NCI-H1436 (cell line): ENCODE measurements around the gene EPS15.
"Not testable (repeated sequence)": the region's sequence is repeated elsewhere in the genome, so short reads cannot be mapped to it uniquely, and the experiment has no call there.

Experiments used
- DNase-seq: peaks from one replicate; lab custom pipeline; 2025; lab: John Stamatoyannopoulos, UW

EPS15 gene

DNA sequence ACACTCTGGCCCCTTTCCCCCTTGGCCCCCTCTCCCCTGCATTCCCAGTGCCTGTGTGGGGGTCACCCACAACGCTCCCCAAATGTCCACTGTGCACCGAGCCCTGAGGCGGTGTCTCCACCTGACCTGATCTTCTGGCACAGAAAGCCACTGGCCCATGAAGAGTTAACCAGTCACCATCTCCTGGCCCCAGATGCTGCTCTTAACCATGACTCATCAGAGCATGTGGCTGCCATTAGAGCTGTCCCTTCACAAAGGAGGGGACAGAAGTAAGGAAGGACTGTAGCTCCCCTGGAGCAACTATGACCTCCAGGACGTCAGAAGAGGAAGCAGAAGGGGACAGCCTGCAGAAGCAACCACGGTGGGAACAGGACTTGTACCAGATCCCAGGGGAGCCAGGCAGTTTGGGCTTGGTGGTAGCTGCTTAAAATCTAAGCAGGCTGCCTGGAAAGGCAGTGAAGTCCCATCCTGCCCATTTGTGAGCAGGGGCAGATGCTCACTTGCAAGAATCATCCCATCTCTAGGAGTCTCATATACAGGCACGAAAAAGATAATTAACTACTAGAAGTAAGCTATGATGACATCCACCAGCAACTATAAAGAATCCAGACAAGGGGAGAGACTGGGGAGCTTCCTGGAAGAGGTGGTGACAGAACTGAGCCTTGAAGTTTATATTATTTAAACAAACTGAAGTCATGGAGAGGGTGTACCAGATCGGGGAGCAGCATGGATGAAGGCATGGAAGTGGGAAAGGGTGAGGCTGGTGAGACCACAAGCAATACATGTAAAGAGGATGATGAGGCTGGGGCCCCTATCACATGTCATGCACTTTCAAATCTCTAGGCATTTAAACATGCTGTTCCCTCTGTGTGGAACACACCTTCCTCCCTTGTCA lies 187.6 kb downstream of the EPS15 start:
- DNase-seq: peak; percentile 19

DNA sequence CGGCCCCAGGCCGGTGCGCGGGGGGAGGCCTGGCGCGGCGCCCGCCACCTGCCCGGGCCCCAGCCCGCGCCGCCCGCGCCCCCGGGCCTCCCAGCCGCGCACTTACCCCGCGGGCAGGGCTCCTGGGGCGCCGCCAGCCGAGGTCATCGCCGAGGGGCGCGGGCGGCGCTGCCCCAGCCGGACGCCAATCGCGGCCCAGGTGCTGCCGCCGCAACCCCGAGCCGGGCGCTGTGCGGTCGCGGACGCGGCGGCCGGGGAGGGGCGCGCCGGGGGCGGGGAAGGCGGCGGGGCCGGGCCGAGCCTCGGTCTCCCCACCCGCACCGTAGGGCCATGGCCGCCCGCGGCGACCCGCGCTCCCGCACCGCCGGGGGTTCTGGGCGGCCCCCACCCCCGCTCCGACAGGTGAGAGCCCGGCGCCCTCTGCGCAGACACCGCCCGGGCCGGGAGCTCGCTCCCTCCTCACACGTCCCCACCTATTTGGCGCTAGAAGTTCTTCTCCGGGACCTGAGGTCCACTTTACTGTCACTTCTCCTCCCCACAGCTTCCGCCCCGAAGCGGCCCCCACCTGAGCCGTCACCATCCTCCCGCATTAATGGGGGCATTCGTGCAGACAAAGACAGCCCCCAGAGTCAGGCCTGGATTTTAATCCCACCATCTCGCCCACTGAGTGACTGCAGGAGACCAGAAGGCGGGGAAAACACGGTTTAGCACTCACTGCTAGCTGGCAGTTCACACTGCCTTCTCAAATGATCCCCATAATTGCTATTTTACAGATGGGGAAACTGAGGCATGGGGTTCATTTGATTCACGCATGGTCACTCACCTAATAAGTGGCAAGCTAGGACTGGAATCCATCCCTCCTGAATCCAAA lies 188.5 kb downstream of the EPS15 start, which contains the start of gene TTC39A:
TTC39A (minus strand) TSS at position 232 of the 871 bp plus-strand sequence; CDS start at position 147, 85 bp downstream.
- DNase-seq: no peak

DNA sequence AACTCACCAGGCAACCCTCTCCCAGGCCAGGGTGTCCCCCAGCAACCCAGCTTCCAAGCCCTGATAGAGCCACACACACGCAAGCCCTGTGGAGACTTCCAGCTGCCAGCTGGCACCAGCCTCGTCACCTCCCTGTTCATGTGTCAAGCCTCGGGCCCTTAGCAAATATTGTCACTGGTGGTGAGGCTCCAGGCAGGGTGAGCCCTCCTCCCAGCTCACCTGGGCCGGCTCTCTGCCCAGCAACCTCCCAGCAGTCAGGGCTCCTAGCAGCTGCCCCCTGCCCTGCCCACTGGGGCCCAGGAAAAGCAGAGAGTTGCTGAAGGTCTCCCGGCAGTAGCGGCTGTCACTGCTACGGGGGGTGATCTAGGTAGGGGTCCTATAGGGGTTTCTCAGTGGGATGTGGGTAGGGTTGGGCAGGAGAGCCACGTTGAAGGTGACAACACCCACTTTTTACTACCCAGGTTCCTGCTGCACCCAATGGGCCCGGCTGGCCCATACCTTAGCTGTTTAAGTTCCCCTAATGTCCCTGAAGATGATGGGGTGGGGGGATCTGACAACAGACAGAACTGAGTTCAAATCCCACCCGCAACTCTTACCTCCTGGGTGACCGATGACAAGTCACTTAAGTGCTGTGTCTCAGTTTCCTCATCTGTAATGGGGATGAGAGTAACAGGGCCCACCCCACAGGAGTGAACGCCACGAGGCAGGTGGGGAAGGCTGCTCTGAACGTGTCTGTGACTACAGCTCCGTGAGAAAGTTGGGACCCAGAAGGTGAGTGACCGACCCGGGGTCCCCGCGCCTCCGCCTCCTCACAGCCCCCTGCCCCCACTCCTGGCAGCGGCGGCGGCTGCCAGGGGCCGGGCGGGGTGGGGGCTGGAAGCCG lies 189.4 kb downstream of the EPS15 start:
- no peak for DNase-seq

DNA sequence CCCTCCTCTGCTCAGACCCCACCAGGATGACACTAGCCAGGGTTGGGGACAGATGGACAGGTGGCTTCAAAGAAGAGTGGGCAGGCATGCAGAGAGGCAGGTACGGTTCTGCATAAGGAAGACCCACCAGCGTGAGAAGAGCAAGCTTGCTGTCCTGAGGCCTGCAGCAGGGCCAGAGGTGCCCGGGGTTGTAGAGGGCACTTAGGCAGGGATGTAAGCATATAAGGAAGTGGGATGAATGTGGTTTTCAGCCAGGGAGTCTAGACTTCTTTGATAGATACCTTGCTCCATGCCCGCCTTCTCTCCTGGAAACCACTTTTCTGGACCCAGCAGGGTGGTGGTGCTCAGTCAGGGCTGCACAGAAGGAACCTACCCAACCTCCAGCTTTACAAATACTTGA lies 190.1 kb downstream of the EPS15 start:
- DNase-seq: no peak

DNA sequence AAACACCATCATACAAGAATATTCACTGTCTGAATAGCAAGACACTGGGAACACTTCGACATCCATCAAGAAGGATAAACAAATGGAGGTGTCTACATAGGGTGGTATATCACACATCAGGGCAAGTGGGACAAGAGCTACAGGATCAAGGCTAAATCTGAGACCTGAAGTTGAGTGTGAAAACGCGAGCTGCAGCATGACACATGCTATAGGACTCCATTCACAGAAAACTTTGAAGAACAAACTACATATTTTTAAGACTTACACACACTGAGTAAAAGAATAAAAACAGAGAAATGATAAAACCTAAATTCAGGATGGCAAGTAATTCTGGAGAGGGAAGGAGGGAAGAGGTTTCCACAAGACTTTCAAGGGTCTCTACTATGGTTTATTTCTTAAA lies 190.8 kb downstream of the EPS15 start:
- DNase-seq: no peak

DNA sequence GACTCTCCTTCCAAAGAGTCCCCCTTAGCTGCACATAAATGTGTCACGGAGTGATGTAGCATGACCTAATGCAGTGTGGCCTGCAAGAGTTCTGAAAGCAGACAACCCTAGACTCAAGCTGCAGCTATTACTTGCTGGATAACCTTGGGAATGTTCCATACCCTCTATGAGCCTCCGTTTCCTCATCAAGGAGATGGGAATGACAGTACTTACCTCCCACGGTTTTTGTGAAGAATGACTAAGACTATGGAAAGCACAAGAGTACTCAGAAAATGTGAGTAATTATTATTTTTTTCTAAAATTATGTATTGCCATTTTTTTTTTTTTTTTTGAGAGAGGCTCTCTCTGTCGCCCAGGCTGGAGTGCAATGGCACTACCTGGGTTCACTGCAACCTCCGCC lies 191.7 kb downstream of the EPS15 start:
- no peak for DNase-seq

DNA sequence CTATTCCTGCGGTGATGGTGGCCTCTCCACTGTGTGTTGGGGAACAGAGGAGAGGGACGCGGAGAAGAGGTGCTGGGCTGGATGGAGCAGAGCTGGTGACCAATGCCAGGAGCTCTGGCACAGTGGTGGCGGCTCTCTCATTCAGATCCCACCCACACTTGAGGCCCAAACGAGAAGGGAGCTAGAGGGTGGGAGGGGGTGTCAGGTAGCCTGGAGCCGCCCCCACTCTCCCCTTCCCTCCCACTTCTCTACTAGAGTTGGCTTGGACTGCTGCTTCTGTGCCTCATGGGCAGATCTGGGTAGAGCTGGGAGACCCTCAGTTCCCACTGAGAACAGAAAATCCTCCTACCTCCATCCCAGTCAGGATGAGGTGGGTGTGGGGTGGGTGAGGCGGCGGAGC lies 192.2 kb downstream of the EPS15 start:
- no peak for DNase-seq

DNA sequence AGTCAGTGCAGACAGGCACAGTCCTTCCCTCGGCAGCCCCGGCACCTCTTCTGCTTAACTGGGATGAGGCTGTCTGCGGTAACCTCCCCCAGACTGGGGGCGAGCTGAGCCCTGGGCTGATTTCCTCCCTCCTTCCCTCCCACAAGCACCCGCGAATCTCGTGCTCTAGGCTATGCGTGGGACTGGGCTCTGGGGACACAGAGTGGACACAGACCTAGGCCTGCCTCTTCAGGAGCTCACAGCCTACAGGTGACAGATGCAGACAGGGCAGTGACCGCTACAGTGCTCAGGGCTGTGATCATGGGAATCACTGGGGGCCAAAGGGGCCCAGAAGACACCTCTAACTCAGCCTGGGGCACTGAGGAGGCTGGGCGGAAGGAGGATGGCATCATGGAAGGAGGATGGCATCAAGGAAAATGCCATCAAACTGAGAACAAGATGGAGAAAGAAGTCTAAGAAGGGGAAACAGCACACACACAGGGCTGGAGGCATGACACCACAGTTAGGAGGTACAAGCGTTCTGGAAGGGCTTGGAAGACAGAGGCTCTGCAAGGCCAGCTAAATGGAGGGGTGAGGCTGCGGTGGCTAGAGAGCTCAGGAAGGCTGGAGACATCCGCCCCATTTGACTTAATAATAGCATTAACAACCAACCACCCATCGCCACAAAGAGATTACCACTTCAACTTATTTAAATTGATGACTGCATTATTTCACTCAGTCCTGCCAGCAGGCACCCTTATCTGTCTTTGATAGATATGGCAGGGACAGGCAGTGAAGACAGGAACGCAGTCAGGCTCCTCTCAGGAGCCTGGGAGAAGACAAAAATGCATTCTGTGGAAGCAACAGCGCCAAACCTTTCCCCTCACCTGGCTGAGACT lies 192.9 kb downstream of the EPS15 start:
- no peak for DNase-seq

DNA sequence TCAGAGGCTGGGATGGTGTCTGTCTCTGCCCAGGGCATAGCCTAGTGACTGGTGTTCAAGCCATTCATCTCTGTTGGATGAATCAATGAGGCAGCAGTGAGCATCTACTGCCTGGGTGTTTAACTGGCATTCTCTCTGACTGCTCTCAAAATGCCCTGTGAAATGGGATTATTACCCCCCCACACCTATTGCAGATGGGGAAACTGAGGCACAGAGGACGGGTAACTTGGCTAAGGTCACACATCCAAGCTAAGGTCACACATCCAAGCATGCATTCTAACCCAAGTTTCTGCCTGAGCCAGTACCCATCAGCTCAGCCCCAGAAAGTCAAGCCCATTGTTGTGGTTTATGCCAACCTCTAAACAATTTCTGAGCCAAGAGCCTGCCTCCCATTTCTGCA lies 193.7 kb downstream of the EPS15 start:
- no peak for DNase-seq

DNA sequence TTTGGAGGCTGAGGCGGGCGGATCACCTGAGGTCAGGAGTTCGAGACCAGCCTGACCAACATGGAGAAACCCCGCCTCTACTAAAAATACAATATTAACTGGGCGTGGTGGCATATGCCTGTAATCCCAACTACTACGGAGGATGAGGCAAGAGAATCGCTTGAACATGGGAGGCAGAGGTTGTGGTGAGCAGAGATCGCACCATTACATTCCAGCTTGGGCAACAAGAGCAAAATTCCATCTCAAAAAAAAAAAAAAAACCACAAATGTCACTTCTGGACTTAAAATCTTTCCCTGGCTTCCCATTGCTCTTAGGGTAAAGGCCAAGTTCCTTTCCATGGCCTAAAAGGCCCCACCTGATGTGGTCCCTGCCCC lies 194.1 kb downstream of the EPS15 start:
- DNase-seq: not testable (repeated sequence)

DNA sequence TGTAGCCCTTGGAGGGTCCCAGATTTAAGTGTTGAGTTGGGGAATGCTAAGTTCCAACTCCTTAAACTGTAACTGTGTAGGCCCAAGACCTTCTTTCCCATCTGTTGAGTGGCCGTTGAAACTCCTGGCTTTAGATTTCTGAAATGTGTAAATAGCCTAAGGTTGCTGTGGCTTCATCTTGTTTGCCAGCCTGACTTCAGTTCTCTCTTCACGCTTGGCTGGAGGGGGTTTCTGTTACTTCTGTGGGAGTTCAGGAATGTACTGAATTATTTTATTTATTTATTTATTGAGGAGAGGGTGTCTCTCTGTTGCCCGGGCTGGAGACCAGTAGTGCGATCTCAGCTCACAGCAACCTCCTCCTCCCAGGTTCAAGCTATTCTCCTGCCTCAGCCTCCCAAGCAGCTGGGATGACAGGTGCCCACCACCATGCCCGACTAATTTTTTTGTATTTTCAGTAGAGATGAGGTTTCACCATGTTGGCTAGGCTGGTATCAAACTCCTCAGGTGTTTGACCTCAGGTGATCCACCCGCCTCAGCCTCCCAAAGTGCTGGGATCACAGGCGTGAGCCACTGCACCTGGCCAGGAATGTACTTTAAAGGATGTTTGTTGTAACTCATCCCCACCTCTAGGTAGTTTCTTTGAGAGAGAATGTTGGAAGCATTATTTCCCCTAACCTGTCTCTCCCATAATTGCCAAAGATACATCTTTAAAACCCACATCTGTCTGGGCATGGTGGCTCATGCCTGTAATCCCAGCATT lies 194.6 kb downstream of the EPS15 start:
- DNase-seq: no peak

DNA sequence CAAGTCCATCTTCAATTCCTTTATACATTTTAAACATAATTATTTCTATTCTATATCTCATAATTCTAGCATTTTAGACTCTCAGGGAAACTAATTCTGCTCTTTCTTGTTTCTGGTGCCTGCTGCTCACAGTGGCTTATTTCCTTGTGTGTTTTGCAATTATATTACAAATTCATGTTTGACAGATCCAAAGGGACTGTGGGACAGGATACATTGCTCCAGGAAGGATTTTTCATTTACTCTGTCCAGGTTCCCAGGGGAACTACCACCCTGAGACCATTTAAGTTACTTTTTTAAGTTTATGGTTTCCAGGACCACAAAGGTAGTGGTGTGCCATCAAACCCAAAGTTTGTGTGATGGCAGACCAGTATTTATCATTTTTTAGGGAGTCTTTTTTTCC lies 195.3 kb downstream of the EPS15 start:
- DNase-seq: no peak

DNA sequence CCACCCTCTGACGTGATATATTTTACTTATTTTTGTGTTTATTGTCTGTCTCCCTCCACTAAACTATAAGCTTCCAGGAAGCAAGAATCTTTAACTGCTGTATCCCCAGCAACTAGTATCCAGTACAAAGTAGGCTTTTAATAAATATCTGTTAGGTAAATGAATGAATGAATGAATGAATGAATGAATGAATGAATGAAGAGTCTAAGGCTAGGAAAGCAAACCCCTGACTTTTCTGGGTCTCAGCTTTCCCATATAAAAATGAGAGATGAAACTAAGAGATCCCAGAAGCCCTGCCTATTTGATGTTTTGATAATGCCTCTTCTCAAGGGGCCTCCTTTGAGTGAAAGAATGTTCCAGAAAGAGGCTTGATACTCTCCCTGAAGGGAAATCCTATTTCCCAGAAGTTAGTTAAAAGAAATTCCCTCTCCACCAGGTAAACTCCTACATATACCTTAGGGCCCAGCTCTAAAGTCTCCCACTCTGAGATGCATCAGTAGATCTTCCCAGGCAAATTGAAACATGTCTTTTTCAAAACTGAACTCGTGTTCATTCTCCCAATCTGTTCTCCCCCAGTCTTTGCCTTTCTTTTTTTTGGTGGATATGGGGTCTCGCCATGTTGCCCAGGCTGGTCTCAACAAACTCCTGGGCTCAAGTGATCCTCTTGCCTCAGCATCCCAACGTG lies 196.5 kb downstream of the EPS15 start:
- DNase-seq: no peak

DNA sequence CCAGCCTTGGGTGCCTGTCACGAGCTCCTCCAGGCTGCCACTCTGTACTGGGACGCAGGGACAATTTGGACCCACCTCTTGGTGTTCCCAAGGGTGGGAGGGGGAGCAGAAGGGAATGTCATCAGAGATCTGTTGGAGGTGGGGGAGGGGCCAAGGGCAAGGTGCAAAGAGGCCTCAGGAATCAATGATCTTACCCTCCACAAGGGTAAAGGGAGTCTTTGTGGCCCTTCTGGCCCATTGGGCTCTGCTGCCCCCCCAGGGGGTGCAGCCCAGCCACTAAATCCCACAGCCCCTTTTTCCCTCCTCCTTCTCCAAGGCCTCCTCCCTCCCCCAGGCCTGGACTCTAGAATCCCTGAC lies 197.2 kb downstream of the EPS15 start:
- no peak for DNase-seq

DNA sequence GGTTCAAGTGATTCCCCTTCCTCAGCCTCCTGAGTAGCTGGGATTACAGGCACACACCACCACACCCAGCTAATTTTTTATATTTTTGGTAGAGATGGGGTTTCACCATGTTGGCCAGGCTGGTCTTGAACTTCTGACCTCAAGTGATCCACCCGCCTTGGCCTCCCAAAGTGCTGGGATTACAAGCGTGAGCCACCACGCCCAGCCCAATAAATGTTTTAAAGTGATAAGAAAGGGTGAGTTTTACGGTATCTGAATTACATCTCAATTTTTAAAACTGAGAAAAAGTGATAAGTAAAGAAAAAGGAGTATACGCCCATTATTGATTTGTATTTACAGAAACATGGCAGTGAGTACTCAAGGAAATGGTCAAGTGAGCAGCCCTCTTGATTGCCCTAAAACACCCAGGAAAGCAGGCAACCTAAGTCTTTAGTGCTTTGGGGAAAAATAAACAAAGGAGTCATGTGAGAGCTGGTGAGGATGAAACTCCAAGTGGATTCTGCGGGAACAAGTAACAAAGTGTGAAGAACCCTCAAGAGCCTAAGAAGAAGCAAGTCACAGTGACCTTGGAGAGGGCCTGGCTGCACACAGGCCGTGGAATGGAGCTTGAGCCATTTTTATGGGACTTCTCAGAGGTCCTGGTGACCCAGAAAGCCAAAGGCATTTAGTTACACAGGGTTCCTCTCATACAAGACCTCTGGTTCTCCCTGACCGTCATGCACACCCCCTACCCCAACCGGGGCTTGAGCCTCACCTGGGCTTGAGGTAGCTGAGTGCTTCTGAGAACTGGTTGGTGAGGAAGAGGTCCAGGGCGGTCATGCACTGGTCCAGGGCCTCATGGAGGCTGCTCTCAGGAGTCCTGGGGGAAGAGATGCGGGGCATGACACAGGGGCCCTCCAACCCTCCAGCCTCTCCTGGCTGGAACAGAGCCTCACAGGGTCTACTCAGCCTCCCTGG lies 197.8 kb downstream of the EPS15 start:
- DNase-seq: no peak

DNA sequence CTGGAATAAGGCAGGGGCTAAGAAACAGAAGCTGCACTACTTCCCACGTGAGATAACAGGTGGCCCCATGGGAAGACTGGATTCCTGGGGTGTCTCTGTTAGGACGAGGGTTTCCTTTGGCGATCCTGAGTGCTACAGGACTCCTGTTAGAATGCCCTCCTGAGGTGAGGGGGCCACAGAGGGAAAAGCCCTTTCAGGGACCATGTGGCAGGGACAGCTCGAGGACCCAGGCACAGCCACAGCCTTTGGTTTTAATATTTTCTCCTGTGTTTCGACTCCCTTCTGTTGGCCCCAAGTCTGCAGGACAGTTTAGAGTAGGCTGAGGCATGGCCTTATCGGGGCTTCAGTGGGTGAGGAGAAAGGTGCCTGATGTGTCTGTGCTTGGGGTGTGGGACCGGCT lies 201.3 kb downstream of the EPS15 start:
- no peak for DNase-seq

DNA sequence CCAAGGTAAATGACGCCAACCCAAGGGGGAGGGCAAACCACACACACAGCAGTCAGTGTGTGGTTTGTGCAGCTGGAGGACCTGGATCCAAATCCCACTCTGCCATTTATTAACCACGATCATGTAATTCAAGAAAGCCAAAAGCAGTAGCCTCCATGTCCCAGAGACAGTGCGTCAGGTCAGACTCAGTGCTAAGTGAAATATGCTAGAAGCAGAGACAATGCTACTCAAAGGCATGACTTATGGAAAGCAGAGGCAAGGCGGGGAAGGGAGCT lies 202.3 kb downstream of the EPS15 start:
- no peak for DNase-seq

DNA sequence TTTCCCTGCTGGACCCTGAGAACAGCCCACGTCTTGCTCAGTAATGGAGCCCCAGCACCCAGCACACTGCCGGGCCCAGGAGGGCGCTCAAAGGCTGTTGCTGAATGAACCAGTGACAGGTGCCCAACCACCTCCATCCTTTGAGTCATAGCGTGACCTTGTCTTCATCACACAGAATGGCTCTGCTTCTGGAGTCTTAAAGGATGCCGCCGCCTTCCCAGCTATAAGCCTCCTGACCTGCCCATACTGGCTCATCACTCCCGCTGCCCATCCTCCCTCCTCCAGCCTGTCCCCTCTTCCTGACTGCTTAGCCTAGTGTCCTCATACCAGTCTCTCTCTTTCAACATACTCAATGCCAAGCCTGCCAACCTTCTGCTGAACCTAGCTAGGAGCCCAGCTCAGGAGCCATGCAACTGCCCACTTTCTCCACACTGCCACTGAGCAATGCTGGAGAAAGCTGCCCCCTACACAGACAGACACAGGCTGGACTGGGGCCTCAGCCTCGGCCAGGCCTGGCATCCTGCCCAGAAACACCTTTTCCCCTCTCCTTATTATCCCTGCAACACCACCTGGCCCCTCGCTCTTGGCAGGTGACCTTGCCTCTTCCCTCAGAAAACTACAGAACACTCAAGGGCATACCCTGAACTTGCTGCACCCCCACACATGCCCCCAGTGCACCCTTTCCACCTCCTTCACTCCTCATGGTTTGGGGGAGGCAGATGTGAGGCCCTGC lies 202.8 kb downstream of the EPS15 start:
- no peak for DNase-seq
